ENCODE measurements around the gene ZSWIM1. TPM values are rescaled to one million over a fixed set of nuclear protein-coding genes. Genes with fewer than 3 reads are reported as not detected.
A peak's percentile ranks its signal among the peaks of the same experiment; 100 is the strongest.

The ZSWIM1 gene
- total and polyA plus RNA-seq, 2 of the 13 experiments (the other 11 are each of a cell fraction or from before 2014, with no cell fraction given): 9.5 to 11.7 TPM

GRCh38 chr20:45857114-45857881 lies 23.7 kb upstream of the ZSWIM1 start, which contains the start of the genes ACOT8 and ZSWIM3 (continued):
- TF ChIP-seq TP53 (CRISPR knock-in tag; conservative IDR thresholded peaks at IDR 0.05) (0 out of 2 replicates have a peak, but pooled peaks have one; percentile 57), PHF20 (CRISPR knock-in tag; IDR thresholded peaks at IDR 0.05) (peak; percentile 96), KDM4B (CRISPR knock-in tag; IDR thresholded peaks at IDR 0.05) (0 out of 2 replicates have a peak, but pooled peaks have one; percentile 8), HNRNPLL (IDR thresholded peaks at IDR 0.05; ENCODE audit: low read depth, low read length, poor library complexity, severe bottlenecking) (peak; percentile 75), ZNF564 (CRISPR knock-in tag; IDR thresholded peaks at IDR 0.05) (no peak; the same call in none of the 2 replicates), ZNF468 (CRISPR knock-in tag; IDR thresholded peaks at IDR 0.05) (no peak), ATM (IDR thresholded peaks at IDR 0.05; ENCODE audit: borderline replicate concordance) (no peak), HNRNPH1 (optimal IDR thresholded peaks at IDR 0.05; ENCODE audit: low read depth, low read length) (no peak), ZBTB46 (CRISPR knock-in tag; IDR thresholded peaks at IDR 0.05; ENCODE audit: borderline replicate concordance) (no peak), ZFP90 (CRISPR knock-in tag; IDR thresholded peaks at IDR 0.05; ENCODE audit: borderline replicate concordance) (no peak; the same call in 1 of the 2 replicates), ZNF180 (CRISPR knock-in tag; IDR thresholded peaks at IDR 0.05; ENCODE audit: borderline replicate concordance, low read depth) (no peak), NR3C1 (CRISPR knock-in tag; IDR thresholded peaks at IDR 0.05) (no peak), ARID3A (IDR thresholded peaks at IDR 0.05; ENCODE audit: low read depth, low read length) (no peak; the same call in 1 of the 2 replicates), ZNF510 (CRISPR knock-in tag; IDR thresholded peaks at IDR 0.05; ENCODE audit: low read depth) (0 out of 2 replicates have a peak, but pooled peaks have one; percentile 65), ZBTB10 (CRISPR knock-in tag; IDR thresholded peaks at IDR 0.05; ENCODE audit: borderline replicate concordance) (no peak; the same call in 1 of the 2 replicates), ZNF737 (CRISPR knock-in tag; IDR thresholded peaks at IDR 0.05; ENCODE audit: borderline replicate concordance) (no peak), TOE1 (CRISPR knock-in tag; IDR thresholded peaks at IDR 0.05) (no peak), MZF1 (CRISPR knock-in tag; IDR thresholded peaks at IDR 0.05; ENCODE audit: borderline replicate concordance) (no peak), ZNF816 (CRISPR knock-in tag; IDR thresholded peaks at IDR 0.05; ENCODE audit: borderline replicate concordance) (no peak; the same call in 1 of the 2 replicates), RARA (CRISPR knock-in tag; IDR thresholded peaks at IDR 0.05) (peak; percentile 46), SRSF1 (optimal IDR thresholded peaks at IDR 0.05; ENCODE audit: low read depth, low read length) (peak; percentile 17), ZNF773 (CRISPR knock-in tag; IDR thresholded peaks at IDR 0.05; ENCODE audit: borderline replicate concordance) (peak; percentile 76; the same call in 1 of the 2 replicates), CBFB (CRISPR knock-in tag; IDR thresholded peaks at IDR 0.05) (peak; percentile 73)
